B cell (primary cell): ENCODE measurements around the gene DCDC1. TPM values are rescaled to one million over a fixed set of nuclear protein-coding genes. Genes with fewer than 3 reads are reported as not detected.

Experiments
- ATAC-seq: fragments of 200-7000 bp; cut with Tn5 transposase; one replicate; pipeline ENCODE4 v1.10.0; 2021; ENCODE audit warnings: low read depth, mild to moderate bottlenecking, moderate number of reproducible peaks, moderate library complexity
- CTCF ChIA-PET: fragments of 350-600 bp; sonication (Branson Sonifier 250); formaldehyde crosslinking; loops from one replicate; lab custom pipeline; 2021; ENCODE audit warnings: antibody characterized with exemption, inconsistent platforms; lab: Charles Lee
- POLR2A ChIA-PET: fragments of 350-600 bp; sonication (Branson Sonifier 250); formaldehyde crosslinking; loops from one replicate; lab custom pipeline; 2021; ENCODE audit warnings: antibody characterized with exemption; lab: Charles Lee
- DNase-seq: peaks from one replicate; pipeline ENCODE4 v3.0.0; 2013
- H2AFZ ChIP-seq: 2 replicates; pipeline ENCODE4 v1.6.1; 2012; ENCODE audit warnings: mild to moderate bottlenecking, low read depth, low read length; ENCODE audit not compliant: insufficient read depth, poor library complexity, severe bottlenecking
- H3K27ac ChIP-seq, 2 donors: 1 replicate in 1 of 2; 2 replicates in 1 of 2; pipeline ENCODE4 v1.5.1; 2012 to 2013; ENCODE audit warnings: low read length in 2 of 2, mild to moderate bottlenecking in 2 of 2, moderate library complexity in 1 of 2
- H3K27me3 ChIP-seq, 4 experiments: fragments of 200-600 bp in 1 of 4; sonication (generic) in 1 of 4; replicated peaks in 1 of 4; 1 replicate in 2 of 4; 2 replicates in 2 of 4; pipeline versions ENCODE4 v1.6.1 to v1.7.0; 2013 to 2016; ENCODE audit warnings: low read length in 3 of 4, mild to moderate bottlenecking in 2 of 4, mixed read lengths in 1 of 4, moderate library complexity in 1 of 4; ENCODE audit not compliant: insufficient read depth in 4 of 4, control insufficient read depth in 3 of 4; ENCODE audit errors: control extremely low read depth in 1 of 4
- H3K36me3 ChIP-seq, 2 experiments: replicated peaks in 1 of 2; 1 replicate in 1 of 2; 2 replicates in 1 of 2; pipeline versions ENCODE4 v1.6.1 to v1.7.1; 2013; ENCODE audit warnings: low read length in 1 of 2; ENCODE audit not compliant: insufficient read depth in 2 of 2, control insufficient read depth in 1 of 2; ENCODE audit errors: control extremely low read depth in 1 of 2, extremely low read depth in 1 of 2
- H3K4me1 ChIP-seq, 2 donors: fragments of 200-600 bp in 1 of 2; sonication (generic) in 1 of 2; 1 replicate in 1 of 2; 2 replicates in 1 of 2; pipeline versions ENCODE4 v1.5.1 to v1.6.1; 2013 to 2017; ENCODE audit warnings: low read length in 2 of 2; ENCODE audit not compliant: control insufficient read depth in 2 of 2, insufficient read depth in 2 of 2
- H3K4me2 ChIP-seq: replicated peaks from 2 replicates; pipeline ENCODE3; 2012; ENCODE audit warnings: mild to moderate bottlenecking, low read depth, low read length; ENCODE audit not compliant: poor library complexity, severe bottlenecking
- H3K4me3 ChIP-seq, 5 experiments: fragments of 200-600 bp in 1 of 5; sonication (generic) in 1 of 5; 1 replicate in 3 of 5; 2 replicates in 2 of 5; pipeline versions ENCODE4 v1.5.1 to v1.7.0; 2011 to 2016; ENCODE audit warnings: low read length in 4 of 5, mild to moderate bottlenecking in 4 of 5, low read depth in 2 of 5, control low read depth in 1 of 5, moderate library complexity in 1 of 5; ENCODE audit not compliant: insufficient read depth in 1 of 5; ENCODE audit errors: control extremely low read depth in 1 of 5, extremely low read depth in 1 of 5
- H3K79me2 ChIP-seq: fragments of 200-600 bp; sonication (generic); one replicate; pipeline ENCODE4 v1.6.0; 2016; ENCODE audit warnings: low read length; ENCODE audit not compliant: control insufficient read depth, insufficient read depth
- H3K9ac ChIP-seq: fragments of 200-600 bp; sonication (generic); 2 replicates; pipeline ENCODE4 v1.6.1; 2017; ENCODE audit warnings: mild to moderate bottlenecking, low read length, moderate library complexity
- H3K9me3 ChIP-seq, 3 donors: one replicate each; pipeline versions ENCODE4 v1.6.1 to v1.7.1; 2013; ENCODE audit warnings: low read length in 2 of 3; ENCODE audit not compliant: control insufficient read depth in 2 of 3, insufficient read depth in 1 of 3; ENCODE audit errors: control extremely low read depth in 1 of 3
- H4K20me1 ChIP-seq: 2 replicates; pipeline ENCODE4 v1.6.0; 2012; ENCODE audit warnings: mild to moderate bottlenecking, low read length; ENCODE audit not compliant: insufficient read depth, control insufficient read depth, poor library complexity, severe bottlenecking
- H3K27ac Mint-ChIP-seq: one replicate; pipeline ENCODE4 v1.8.0; 2021; ENCODE audit warnings: mixed read lengths
- H3K27me3 Mint-ChIP-seq: one replicate; pipeline ENCODE4 v1.8.0; 2021; ENCODE audit warnings: mixed read lengths
- H3K4me1 Mint-ChIP-seq: one replicate; pipeline ENCODE4 v1.8.0; 2021; ENCODE audit warnings: mixed read lengths
- H3K4me3 Mint-ChIP-seq: one replicate; pipeline ENCODE4 v1.8.0; 2021; ENCODE audit warnings: mixed read lengths
- H3K9me3 Mint-ChIP-seq: one replicate; pipeline ENCODE4 v1.8.0; 2022; ENCODE audit warnings: mixed read lengths; ENCODE audit not compliant: insufficient read depth
- CTCF ChIP-seq: fragments of 200-600 bp; IDR thresholded peaks from one replicate; pipeline ENCODE4 v1.8.0; 2022; ENCODE audit warnings: antibody characterized with exemption, mild to moderate bottlenecking
- EZH2 ChIP-seq: IDR thresholded peaks from 2 replicates; pipeline ENCODE4 v1.6.1; 2012; ENCODE audit warnings: borderline replicate concordance, low read depth, mild to moderate bottlenecking, moderate library complexity, low read length; ENCODE audit not compliant: insufficient read depth, poor library complexity, severe bottlenecking
- WGBS: methylation state at CpG from one replicate; pipeline ENCODE4 v1.1.5; 2013; ENCODE audit warnings: missing lambda C conversion rate; ENCODE audit not compliant: insufficient coverage; 5-methylcytosine and 5-hydroxymethylcytosine counted together
- intact Hi-C: fragments of 100-400 bp; cut with micrococcal nuclease; formaldehyde crosslinking; loops from one replicate; pipeline ENCODE4 v1.10.0; 2022
- polyA plus RNA-seq: library from polyadenylated mRNA; depleted of rRNA; stranded (reverse); fragments of >200 nt; gene quantifications from 2 replicates; pipeline ENCODE4 v1.2.3, GENCODE V29; 2012
- total RNA-seq, 2 donors: library from RNA; stranded (reverse); fragments of 120-200 nt in 1 of 2; gene quantifications; 1 replicate in 1 of 2; 2 replicates in 1 of 2; pipeline versions ENCODE4 v1.2.3 to v1.2.4, GENCODE V29; 2013 to 2022

DCDC1 gene
- total and polyA plus RNA-seq, 2 donors (not counting 1 experiment from before 2014, with no cell fraction given), result not detected

GRCh38 chr11:31355817-31356216, 13.7 kb downstream of the DCDC1 start:
- CTCF ChIA-PET, result no interaction called here
- intact Hi-C loops, result no loop called here
- no peaks in the 10 kb centered on the region for H3K9me3 ChIP-seq

GRCh38 chr11:31355131-31355530, 14.4 kb downstream of the DCDC1 start:
- Histone ChIP-seq H2AFZ (no peak overlapping the region), H3K4me2 (no peak overlapping the region), H3K9me3 (no peaks in the 10 kb centered on the region), H3K27me3 (peaks cover 0 to 7% (median 0%) of the 10 kb centered on the region in 4 experiments), H3K27ac (no peak overlapping the region), H3K36me3 (no peaks in the 10 kb centered on the region), H4K20me1 (no peaks in the 10 kb centered on the region), H3K4me3 (no peak overlapping the region), H3K4me1 (no peaks in the 10 kb centered on the region), H3K79me2 (no peaks in the 10 kb centered on the region), H3K9ac (no peak overlapping the region)
- no peaks in the 10 kb centered on the region for H3K4me1 Mint-ChIP-seq
- intact Hi-C loops, result no loop called here
- POLR2A ChIA-PET, result no interaction called here
- H3K27ac Mint-ChIP-seq, result no peak overlapping the region
- ATAC-seq (no peak), DNase-seq (no peak)
- no peaks in the 10 kb centered on the region for H3K9me3 Mint-ChIP-seq
- peaks cover 25% of the 10 kb centered on the region for H3K27me3 Mint-ChIP-seq
- CTCF ChIA-PET, result no interaction called here
- H3K4me3 Mint-ChIP-seq, result no peak overlapping the region
- no peak for TF ChIP-seq CTCF
- no peak for TF ChIP-seq EZH2
- WGBS, result 100% methylated on average over 1 of the region's 2 CpGs

More at GRCh38 chr11:31355817-31356216, 13.7 kb downstream of the DCDC1 start:
- no peaks in the 10 kb centered on the region for H3K4me1 ChIP-seq
- no peak for ATAC-seq
- Mint-ChIP-seq H3K4me1 (no peaks in the 10 kb centered on the region), H3K4me3 (no peak overlapping the region), H3K27me3 (peaks cover 25% of the 10 kb centered on the region), H3K9me3 (no peaks in the 10 kb centered on the region), H3K27ac (no peak overlapping the region)
- H3K27ac ChIP-seq, result no peak overlapping the region
- peaks cover 0 to 7% (median 0%) of the 10 kb centered on the region in 4 experiments for H3K27me3 ChIP-seq
- H2AFZ ChIP-seq, result no peak overlapping the region
- no peak overlapping the region for H3K9ac ChIP-seq
- POLR2A ChIA-PET, result no interaction called here
- no peak overlapping the region for H3K4me3 ChIP-seq
- no peaks in the 10 kb centered on the region for H3K36me3 ChIP-seq
- H3K79me2 ChIP-seq, result no peaks in the 10 kb centered on the region
- H3K4me2 ChIP-seq, result no peak overlapping the region
- no peaks in the 10 kb centered on the region for H4K20me1 ChIP-seq
- DNase-seq, result no peak
- no CpG with 5 or more reads among the region's 5 CpGs for WGBS
- TF ChIP-seq EZH2, result no peak
- TF ChIP-seq CTCF, result no peak
